ENCODE measurements around the gene TCTN2.

GRCh38 chr12:123657211-123657610 lies 13.7 kb upstream of the TCTN2 start:
- no peak for TF ChIP-seq POLR2A (IDR thresholded peaks at IDR 0.05)
- TF ChIP-seq CTCF (IDR thresholded peaks at IDR 0.05), result no peak
